HL-60/S4 treated with phorbol 12-myristate 13-acetate at 8.2 ng/mL for 4 days and 3 days (cell line): ENCODE results near the gene OR2T3.
"Not testable (repeated sequence)": the region's sequence is repeated elsewhere in the genome, so short reads cannot be mapped to it uniquely, and the experiment has no call there.

Source experiments
- in situ Hi-C: fragments of 300-500 bp; cut with MboI; formaldehyde crosslinking; loops from 2 replicates; pipeline ENCODE4 v1.15.0; 2022; ENCODE audit warnings: low sequenced_read_pairs

The OR2T3 gene

GRCh38 chr1:248473051-248473450 lies at the start of gene OR2T3:
Gene OR2T3, plus strand, starts transcription at chr1:248473351. Its CDS starts 0 bp downstream, at chr1:248473351.
- in situ Hi-C loops, result not testable (repeated sequence)

GRCh38 chr1:248427526-248428191 lies 45.5 kb upstream of the OR2T3 start:
- in situ Hi-C loops, result not testable (repeated sequence)

GRCh38 chr1:248428192-248428533 lies 45.0 kb upstream of the OR2T3 start:
- in situ Hi-C loops, result not testable (repeated sequence)

- in situ Hi-C loops, result not testable (repeated sequence)
Measured at GRCh38 chr1:248431683-248432082, 41.5 kb upstream of the OR2T3 start.

GRCh38 chr1:248432201-248432600 lies 41.0 kb upstream of the OR2T3 start:
- in situ Hi-C loops, result not testable (repeated sequence)

- in situ Hi-C loops, result not testable (repeated sequence)
Measured at GRCh38 chr1:248433811-248434415, 39.2 kb upstream of the OR2T3 start.

GRCh38 chr1:248434913-248435312 lies 38.2 kb upstream of the OR2T3 start:
- in situ Hi-C loops, result not testable (repeated sequence)

- in situ Hi-C loops, result not testable (repeated sequence)
Measured at GRCh38 chr1:248436303-248436702, 36.8 kb upstream of the OR2T3 start.

GRCh38 chr1:248438668-248439067 lies 34.5 kb upstream of the OR2T3 start:
- in situ Hi-C loops, result not testable (repeated sequence)

- in situ Hi-C loops, result not testable (repeated sequence)
Measured at GRCh38 chr1:248439283-248439682, 33.9 kb upstream of the OR2T3 start.

- in situ Hi-C loops, result loop anchor here (10.0 kb wide), 1 partner anchor 212 kb away; the partner anchor contains the start of gene OR2T27
Measured at GRCh38 chr1:248442500-248443277, 30.5 kb upstream of the OR2T3 start.

GRCh38 chr1:248444603-248445002 lies 28.5 kb upstream of the OR2T3 start:
- in situ Hi-C loops, result loop anchor here (10.0 kb wide), 1 partner anchor 210 kb away; the partner anchor contains the start of gene OR2T27

- in situ Hi-C loops, result loop anchor here (10.0 kb wide), 1 partner anchor 209 kb away; the partner anchor contains the start of gene OR2T27
Measured at GRCh38 chr1:248445399-248445798, 27.8 kb upstream of the OR2T3 start, which contains the start of gene OR2T2. Gene OR2T2, plus strand, starts transcription at chr1:248445637. Its CDS starts 7,161 bp downstream, at chr1:248452798.

- in situ Hi-C loops, result loop anchor here (10.0 kb wide), 1 partner anchor 206 kb away; the partner anchor contains the start of gene OR2T27
Measured at GRCh38 chr1:248448409-248449074, 24.6 kb upstream of the OR2T3 start.

- in situ Hi-C loops, result loop anchor here (10.0 kb wide), 1 partner anchor 205 kb away; the partner anchor contains the start of gene OR2T27
Measured at GRCh38 chr1:248449821-248450465, 23.2 kb upstream of the OR2T3 start.

GRCh38 chr1:248450466-248451145 lies 22.5 kb upstream of the OR2T3 start:
- in situ Hi-C loops, result not testable (repeated sequence)

- in situ Hi-C loops, result not testable (repeated sequence)
Measured at GRCh38 chr1:248453619-248454018, 19.5 kb upstream of the OR2T3 start.

- in situ Hi-C loops, result not testable (repeated sequence)
Measured at GRCh38 chr1:248455045-248455444, 18.1 kb upstream of the OR2T3 start.

- in situ Hi-C loops, result not testable (repeated sequence)
Measured at GRCh38 chr1:248456635-248457034, 16.5 kb upstream of the OR2T3 start.

- in situ Hi-C loops, result not testable (repeated sequence)
Measured at GRCh38 chr1:248459117-248459516, 14.0 kb upstream of the OR2T3 start.
